SK-MEL-5 (cell line): ENCODE measurements around the gene GPN2. TPM values are rescaled to one million over a fixed set of nuclear protein-coding genes. Genes with fewer than 3 reads are reported as not detected.
"Not testable (repeated sequence)": the region's sequence is repeated elsewhere in the genome, so short reads cannot be mapped to it uniquely, and the experiment has no call there.

ENCODE experiments used
- DNase-seq: peaks from one replicate; pipeline ENCODE4 v3.0.0-alpha.2; 2016; ENCODE audit warnings: low read depth, low spot score
- in situ Hi-C: cut with HindIII; loops from 2 replicates; pipeline ENCODE4 v1.10.0; 2016; ENCODE audit warnings: low sequenced_read_pairs, high pct_unique_total_duplicates, low pct_unique_long_range_greater_than_20kb
- total RNA-seq: library from RNA; depleted of rRNA; stranded (reverse); fragments of >200 nt; shearing (Covaris generic); gene quantifications from 2 replicates; pipeline ENCODE4 v1.2.3, GENCODE V29; 2014

Gene GPN2
- total RNA-seq, 1 experiment from 2014 or later, result 29.1 TPM

- in situ Hi-C loops, result no loop called here
- DNase-seq, result peak; percentile 34
Measured at GRCh38 chr1:26848941-26849774, 40.9 kb downstream of the GPN2 start.

- in situ Hi-C loops, result no loop called here
- DNase-seq, result no peak
Measured at GRCh38 chr1:26848499-26848898, 41.6 kb downstream of the GPN2 start.

- in situ Hi-C loops, DNase-seq: not testable (repeated sequence)
Measured at GRCh38 chr1:26847826-26848225, 42.3 kb downstream of the GPN2 start.

GRCh38 chr1:26844424-26845196, 45.5 kb downstream of the GPN2 start:
- no peak for DNase-seq

GRCh38 chr1:26839779-26840178, 50.3 kb downstream of the GPN2 start:
- DNase-seq, result no peak
- in situ Hi-C loops, result no loop called here

More at GRCh38 chr1:26844424-26845196, 45.5 kb downstream of the GPN2 start:
- in situ Hi-C loops, result no loop called here

GRCh38 chr1:26839339-26839722, 50.8 kb downstream of the GPN2 start:
- no peak for DNase-seq
- in situ Hi-C loops, result no loop called here

- no peak for DNase-seq
- in situ Hi-C loops, result no loop called here
Measured at GRCh38 chr1:26838474-26839338, 51.4 kb downstream of the GPN2 start.

- DNase-seq, in situ Hi-C loops: not testable (repeated sequence)
Measured at GRCh38 chr1:26837665-26838064, 52.4 kb downstream of the GPN2 start.

- DNase-seq, result no peak
Measured at GRCh38 chr1:26833432-26834405, 56.4 kb downstream of the GPN2 start.

GRCh38 chr1:26832249-26832960, 57.7 kb downstream of the GPN2 start:
- in situ Hi-C loops, result no loop called here
- DNase-seq, result no peak

More at GRCh38 chr1:26833432-26834405, 56.4 kb downstream of the GPN2 start:
- in situ Hi-C loops, result no loop called here

GRCh38 chr1:26831546-26832248, 58.4 kb downstream of the GPN2 start:
- no peak for DNase-seq
- in situ Hi-C loops, result no loop called here

GRCh38 chr1:26831059-26831458, 59.0 kb downstream of the GPN2 start:
- in situ Hi-C loops, result no loop called here

GRCh38 chr1:26829184-26829911, 60.7 kb downstream of the GPN2 start:
- in situ Hi-C loops, result no loop called here
- DNase-seq, result no peak

More at GRCh38 chr1:26831059-26831458, 59.0 kb downstream of the GPN2 start:
- DNase-seq, result no peak

GRCh38 chr1:26828411-26828991, 61.6 kb downstream of the GPN2 start:
- no peak for DNase-seq
- in situ Hi-C loops, result no loop called here

- no peak for DNase-seq
- in situ Hi-C loops, result no loop called here
Measured at GRCh38 chr1:26827663-26828062, 62.4 kb downstream of the GPN2 start.
